Stimulated activated CD8-positive, alpha-beta memory T cell treated with anti-CD3 and anti-CD28 coated beads, Interleukin-15, amount 100 ng/mL, for 4 hours (primary cell): ENCODE results near the gene FRMD4A.

ENCODE experiments used
- DNase-seq, 2 donors: peaks; one replicate each; pipeline ENCODE4 v3.0.0-alpha.2; 2020; ENCODE audit warnings: low read depth in 2 of 2

FRMD4A gene

DNA sequence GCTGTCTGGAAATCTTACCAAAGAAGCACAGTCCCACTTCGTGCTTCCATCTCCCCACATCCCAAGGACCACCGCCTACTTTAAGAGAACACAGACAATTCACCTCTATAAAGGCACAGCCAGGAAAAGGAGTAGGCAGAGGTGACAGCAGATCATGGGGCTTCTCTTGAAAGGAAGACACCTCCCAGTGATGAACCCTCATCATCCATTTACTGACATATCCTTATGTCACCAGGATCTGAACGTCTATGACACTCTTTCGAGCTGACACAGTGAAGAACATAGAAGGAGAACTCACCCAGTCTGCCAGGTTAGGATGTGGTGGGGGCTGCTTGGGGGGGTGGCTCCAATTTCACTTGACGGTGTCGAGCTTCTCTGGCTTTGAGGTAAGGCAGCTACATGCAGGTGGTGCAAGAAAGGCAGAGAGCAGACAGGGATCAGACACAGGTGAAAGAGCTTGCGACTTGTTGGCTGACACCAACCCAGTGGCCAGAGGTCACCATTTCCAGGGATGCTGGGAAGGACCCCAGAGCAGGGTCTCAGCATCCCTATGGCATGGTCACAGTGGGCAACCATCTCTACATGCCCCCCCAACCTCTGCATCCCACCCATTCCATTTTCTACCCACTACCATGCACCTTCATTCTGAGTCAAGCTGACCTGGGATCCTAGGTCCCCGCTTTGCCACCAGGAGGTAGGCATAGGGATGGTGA, 676.5 kb downstream of the FRMD4A start:
- no peak for DNase-seq

DNA sequence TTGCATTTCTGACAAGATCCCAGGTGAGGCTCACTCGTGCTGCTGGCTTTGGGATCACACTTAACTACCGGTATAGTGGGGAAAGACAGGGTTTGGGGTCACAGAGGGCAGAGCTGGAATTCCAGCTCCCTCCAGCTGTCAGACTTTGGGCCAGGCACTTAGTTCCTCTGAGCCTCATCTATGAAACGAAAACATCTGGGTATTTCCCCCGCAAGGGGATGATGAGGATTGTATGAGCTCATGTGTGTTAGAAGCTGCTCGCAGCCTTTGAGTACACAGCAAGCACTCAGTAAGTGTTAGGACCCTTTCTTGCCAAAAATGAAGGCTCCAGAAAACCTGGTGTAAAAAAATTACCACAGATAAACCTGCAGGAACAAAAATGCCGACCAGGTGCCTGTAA, 677.9 kb downstream of the FRMD4A start:
- no peak for DNase-seq

DNA sequence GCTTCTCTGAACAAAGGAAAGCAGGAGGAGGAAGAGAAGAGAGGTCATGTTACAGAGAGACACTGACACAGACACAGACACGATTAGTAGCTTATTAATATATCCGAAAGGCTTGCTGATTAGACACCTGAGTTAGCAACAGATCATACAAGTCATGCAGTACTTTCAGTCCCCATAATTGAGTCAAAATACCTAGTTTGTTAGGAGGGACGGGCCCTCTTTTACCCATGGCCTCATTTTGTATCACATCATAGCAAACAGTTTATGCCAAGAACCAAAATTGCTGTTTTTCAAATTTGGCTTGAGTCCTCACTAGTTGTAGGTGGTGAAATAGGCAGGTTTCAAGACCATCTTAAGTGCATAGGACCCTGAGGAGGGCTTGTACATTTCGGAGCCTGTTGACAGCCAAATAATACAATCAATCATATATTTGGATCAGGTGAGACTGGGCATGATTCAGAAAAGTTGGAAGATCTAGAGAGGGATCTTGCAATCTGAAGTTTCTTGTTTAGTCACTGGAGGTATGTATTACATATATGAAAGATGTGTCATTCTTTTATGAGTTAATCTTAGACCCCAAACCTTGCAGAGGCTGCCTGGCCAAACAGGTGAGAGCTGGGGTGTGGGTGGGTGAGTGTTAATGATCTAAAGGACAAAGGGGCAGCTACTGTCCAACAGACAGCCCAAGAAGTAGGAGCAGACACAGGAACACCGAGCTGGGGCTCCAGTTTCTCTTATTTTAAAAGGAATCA, 678.6 kb downstream of the FRMD4A start:
- no peak for DNase-seq

DNA sequence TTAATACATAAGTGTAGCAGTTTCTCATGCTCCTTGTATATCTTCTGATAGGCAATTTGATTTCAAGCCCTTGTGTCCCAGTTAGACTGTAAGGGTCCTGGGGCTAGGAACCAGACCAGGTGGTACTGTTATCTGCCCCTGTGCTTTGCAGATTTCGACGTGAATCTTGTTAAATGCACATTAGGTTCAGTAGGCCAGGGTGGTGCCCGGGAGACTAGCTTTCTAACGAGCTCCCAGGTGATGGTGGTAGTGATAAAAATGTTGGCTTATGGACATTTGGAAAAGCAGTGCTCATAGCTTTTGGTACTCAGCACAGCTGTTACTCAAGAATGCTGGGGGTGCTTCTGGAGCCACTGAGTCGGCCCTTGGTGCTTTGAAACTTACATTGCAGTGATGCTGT, 679.8 kb downstream of the FRMD4A start:
- no peak for DNase-seq

DNA sequence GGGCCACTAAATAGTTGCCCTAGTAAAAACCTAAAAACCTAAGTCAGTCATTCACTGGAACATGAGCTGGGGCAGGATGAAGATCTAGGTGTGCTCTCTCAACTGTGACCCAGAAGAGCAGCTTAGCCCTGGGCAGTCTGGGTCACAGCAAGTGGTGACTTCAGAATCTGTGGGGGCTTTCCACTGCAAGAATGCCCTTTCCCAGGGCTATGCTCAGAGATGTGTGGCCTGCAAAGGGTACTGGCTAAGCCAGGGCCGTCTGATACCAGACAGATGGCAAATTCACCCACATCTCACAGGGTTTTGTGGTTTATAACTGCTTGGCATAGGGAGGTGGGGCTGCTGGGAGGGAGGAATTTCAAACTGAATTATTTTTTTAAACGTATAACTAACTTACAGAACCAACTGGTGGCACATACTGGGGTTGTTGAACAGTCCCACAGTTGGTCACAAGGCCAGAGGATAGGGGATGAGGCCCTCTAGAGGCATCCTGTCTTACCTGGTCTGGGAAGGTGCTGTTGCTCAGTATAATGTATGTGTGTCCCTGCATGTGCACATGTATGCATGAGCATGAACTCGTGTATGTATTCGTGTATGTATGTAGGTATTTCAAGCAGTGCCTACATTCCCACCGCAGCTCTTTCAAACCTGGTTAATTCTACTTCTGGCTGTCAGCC, 680.7 kb downstream of the FRMD4A start:
- no peak for DNase-seq

DNA sequence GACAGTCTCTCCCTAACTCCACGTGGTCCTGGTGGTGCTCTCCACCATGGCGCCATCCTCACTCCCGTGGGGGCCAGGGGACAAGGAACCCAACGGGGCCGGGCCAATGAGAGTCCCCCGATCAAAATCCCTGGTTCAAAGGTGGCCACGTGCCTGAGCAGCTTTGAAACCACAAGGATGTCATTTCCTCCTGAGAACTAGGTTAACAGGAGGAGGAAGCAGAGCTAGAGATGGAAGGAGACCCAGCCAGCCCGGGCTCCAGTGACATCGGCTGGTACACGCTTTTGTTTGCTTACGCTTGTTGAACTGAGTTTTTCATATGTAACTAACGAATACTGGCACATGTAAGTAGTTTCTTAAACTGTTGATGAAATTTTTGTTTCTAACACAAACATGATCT, 682.3 kb downstream of the FRMD4A start:
- DNase-seq = no peak

DNA sequence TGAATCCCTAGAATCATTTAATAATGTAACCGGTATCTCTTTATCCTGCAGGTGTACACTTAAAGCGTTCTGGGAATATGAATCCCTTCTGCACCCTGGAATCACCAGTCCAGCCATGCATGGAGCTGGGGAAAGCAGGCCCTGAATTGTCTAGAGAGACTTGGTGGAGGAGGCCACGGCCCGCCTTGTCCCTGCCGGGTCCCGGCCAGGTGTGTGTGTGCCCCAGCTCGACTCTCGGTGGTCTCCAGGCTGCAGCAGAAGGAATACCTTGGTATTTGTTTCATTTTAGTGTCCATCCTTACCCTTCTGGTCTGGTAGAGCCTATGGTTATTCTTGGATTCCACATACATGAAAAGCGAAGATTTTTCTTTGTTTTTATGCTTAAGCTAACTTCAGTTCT, 685.9 kb downstream of the FRMD4A start:
- no peak for DNase-seq

DNA sequence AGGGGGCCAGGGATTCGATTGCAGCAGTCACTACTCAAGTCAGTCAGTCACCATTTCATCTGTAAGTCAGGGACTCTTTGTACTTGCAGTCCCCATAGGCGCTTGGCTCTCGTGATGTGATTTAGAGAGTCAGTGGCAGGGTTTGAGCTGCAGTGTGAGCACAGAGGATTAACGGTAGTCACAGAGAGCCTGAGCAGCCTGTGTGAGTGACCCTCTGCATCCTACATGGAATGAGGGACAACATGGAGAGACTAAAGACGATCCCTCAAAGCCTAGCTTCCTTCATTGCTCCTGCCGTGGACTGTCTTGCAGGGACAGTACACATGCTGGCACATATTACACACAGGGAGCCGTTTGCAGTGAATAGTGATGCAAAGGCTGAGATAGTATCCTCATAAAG, 687.7 kb downstream of the FRMD4A start:
- no peak for DNase-seq

DNA sequence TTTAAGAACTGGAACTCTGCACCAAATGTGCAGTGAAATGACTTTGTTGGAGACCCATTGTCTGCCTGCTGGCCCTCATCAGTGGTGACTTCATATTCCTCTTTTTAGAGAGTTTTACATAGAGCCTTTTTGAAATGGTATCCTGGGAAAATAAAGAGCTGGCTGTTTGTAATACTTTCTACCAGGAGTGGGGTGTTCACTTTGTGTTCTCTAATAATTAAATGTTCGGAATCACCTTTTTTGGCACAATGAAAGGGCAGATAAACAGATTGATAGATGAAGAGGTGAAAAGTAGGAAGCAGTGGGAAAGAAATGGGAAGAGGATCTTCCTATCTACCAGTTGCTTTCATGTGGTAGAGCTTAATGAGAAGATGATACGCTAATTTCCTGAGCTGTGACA, 688.4 kb downstream of the FRMD4A start:
- DNase-seq = no peak

DNA sequence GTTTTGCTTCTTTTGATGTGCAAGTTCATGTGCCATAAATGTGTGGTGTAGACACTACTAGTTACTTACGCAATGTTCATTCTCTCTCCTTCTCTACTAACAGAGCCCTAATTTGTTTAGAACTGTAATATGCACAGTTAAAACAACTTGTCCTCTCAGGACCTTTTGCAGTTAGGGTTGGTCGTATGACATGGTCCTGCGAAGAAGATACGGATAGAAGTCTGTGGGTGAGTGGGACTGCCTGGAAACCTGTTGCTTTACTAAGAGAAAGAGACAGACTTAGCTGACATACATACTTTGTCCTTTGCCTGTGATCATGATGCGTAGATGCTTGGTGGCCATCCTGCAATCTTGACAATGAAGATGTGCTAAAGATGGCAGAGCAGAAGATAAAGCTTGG, 692.8 kb downstream of the FRMD4A start:
- DNase-seq = no peak

DNA sequence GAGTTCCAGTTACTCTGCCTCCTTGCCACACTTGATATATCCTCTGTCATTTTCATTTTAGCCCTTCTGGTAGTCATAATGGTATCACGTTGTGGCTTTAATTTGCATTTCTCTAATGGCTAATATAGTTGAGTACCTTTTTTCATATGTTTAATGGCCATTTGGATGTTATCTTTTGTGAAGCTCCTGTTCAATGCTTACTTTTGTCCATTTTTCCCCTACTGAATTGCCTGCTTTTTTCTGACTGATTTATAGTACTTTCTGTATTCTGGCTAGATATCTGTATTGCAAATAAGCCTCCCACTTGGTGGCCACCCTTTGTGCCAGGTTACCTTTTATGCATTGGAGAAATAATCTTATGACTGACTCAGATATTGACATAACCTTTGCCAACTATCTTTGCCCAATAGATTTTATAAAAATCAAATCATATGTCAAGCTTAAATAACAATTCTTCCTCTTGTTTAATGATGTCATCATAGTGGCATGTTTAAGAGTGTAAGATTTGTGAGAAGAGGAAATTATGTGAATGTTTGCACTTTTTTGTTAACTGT, 693.3 kb downstream of the FRMD4A start:
- DNase-seq = no peak

DNA sequence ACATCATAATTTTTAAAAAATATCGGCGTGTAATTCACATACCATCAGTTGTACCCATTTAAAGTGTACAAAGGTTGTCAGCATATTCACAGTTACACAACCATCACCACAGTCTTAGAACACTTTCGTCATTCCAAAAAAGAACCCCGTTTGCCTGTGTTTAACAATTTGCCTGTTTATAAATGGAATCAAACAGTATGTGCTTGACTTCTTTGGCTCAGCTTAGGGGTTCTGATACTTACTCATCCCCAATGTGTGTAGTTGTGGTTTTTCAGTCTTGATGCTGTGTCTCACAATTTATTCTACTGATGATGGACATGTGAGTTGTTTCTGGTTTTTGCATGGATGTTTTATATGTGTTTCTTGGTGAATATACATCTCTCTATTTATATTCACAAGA, 693.9 kb downstream of the FRMD4A start:
- no peak for DNase-seq

DNA sequence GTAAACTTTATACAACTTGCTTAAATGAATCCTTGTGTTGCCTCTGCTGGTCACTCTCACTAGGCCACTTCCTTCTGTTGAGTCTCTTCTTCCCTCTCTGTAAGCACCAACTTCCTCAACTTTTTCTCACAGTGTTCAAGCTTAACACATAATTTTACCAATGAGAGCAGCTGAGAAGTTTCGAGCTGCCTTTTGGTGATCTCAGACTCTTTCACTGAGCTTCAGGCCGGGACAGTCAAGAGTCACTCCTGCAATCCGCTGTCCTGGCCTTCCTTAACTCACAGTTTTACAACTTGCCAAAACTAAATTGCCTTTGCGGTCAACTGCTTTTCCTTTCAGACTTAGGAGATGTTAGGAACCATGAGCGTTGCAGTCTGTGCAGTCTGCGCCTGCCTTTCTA, 696.5 kb downstream of the FRMD4A start:
- no peak for DNase-seq

DNA sequence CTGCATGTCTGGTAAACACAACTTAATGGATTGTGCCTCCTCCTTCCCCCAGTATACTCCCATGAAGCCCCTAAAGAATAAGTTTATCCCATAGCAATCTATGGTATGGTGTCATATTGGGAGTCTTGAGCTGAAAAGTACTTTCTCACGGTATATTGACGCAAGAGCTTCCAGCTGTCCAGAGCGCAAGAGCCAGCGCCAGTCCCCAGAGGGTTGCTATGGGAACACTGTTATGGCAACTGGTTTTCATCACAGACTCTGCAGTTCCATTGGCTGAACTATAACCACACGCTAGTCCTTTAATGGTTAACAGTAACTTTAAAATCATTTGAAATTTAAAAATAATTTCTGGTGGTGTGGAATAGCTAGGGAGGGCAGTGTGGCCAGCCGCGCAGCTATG, 697.0 kb downstream of the FRMD4A start:
- no peak for DNase-seq

DNA sequence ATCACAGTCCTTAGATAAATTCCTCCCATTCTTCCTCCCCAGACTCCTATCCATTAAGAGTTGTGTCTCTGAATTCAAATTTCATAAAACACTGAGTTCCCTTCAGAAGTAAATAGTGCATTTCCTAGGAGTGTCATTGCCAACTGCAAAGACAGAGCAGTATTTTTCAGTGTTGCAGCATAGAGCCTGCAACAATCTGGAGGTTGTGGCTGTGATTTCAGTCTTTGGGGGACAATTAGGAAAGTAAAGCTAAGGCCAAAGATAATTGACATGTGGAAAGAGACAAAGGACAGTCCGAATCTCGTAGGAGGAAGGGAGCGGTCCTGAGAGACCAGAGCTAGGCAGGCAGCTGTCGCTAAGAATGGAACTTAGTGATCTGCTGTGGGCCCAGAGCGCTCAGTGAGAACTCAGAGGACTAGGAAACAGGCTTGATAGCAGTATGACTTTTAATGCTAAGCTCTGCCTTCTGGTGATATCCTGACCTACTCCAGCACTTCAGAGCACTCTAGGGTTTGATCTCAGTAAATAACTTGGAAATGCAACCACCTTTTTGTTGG, 697.8 kb downstream of the FRMD4A start:
- DNase-seq = no peak

DNA sequence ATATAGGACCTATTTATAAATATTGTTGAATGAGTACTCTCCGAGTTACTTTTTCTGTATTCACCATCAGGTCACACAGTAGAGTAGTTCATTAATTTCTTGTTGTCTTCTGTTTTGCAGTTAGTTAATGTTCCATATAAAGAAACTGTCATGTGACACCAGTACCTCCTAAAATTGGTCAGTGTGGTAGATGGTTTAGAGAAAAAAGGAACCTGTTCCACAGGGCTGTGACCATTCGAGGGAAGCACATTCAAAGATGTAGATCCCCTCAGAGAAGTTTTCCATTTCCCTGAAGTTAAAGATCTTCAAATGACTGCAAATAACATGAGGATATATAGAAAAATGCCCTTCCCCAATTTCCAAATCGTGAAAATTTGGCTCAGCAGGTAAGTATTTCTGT, 698.3 kb downstream of the FRMD4A start:
- no peak for DNase-seq

DNA sequence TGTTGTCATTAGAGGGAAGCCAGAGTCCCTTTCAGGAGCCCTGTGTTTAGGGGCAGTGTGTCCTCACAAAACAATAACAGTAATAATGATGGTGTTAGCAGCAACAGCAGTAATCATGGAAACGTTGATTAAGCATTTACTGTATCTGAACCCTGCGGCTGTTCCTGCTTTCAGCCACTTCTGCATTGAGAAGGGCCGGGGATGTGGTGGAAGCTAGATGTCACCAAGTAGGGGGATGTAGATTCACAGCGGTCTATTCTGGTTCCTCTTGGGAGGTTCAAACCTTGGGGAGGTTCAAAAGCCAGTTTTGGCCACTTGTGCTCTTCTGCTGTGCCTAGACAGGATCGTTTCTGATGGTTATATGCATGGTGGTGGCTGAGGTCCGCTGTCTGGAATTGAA, 699.1 kb downstream of the FRMD4A start:
- DNase-seq = no peak

DNA sequence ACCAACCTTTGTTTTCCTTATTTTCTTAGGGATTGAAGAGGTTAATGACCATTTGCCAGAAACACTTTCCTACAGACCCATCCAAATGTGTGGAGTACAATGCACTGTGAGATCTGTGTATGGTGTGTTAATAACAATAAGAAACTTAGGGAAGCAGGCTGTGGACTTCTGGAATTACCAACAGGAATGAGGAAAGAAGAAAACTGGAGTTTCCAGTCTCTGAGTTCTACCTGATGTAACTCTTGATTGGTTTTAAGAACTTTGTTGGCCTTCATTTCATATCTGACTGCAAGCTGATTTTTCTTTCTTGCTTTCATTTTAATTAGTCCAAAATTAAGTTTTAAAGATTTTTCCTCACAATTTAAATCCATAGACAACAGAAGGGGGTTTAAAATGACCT, 700.5 kb downstream of the FRMD4A start:
- DNase-seq = no peak

DNA sequence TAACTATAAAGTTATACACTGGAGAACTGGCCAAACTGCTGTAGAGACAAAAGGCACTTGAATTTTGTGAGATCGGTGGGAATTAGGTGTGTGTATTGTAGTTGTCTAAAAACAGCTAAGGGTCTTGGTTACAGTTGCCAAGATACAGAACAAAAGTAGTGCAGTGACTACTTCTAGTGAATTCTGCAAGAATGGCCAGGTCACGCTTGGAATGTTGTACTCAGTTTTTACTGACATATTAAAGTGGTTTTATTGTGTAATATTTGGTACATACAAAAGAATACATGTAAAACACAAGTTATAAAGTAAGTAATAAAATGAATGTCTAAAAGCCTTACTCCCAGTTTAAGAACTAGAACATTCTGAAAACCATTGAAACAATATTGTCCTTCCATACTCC, 701.6 kb downstream of the FRMD4A start:
- DNase-seq = no peak

DNA sequence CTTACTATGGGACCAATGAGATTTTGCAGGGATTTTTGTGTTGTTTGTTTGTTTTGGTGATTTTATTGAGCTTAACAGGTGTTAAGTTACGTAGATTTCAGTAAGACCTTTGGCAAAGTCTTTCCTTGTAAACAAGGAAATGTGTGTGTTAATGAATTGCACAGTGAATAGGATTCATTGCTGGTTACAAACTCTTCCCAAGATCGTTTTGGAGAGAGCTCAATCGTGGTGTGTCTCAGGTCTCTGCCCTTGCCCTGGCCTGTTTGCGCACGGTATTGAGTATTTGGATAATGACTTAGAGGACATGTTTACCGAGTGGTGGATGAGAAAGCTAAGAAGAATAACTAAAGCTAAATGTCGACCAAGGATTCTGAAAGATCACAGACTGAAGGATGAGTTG, 702.1 kb downstream of the FRMD4A start:
- DNase-seq = no peak

DNA sequence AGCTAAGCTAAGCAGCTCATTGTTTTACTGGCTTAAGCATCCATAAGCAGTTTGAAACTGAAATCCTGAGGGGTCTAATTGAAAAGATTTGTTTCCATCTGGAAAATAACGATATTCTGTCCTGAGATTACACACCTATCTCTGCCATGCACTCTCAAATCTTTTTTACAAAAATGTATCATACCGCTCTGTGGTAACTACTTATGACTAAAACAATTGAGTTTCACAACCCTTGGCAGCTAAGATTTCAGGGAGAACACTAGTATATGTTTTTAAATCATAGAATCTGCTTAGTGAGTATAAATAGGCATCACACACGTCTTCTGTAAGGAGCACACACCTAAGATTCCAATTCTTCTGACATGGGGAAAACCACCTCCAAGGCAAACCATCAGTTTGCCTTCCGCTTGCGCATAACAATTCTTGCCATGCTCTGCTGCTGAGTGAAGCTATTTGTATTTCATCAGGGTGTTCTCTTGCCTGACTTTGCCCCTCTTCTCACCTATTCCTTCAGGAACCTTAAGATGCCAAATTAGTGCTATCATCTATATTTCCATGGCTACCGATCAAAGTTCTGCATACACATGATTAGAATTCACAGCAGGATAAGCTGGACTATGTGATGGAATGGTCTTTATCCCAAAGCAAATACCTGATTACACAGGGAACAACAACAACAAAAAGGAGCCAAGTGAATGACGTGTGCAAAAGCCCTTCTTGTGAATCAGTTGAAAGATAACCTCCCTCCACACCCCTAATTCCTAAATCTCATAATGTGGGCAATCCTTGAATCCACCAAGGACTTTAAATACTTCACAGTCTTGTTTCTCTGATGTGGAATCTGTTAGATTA, 703.0 kb downstream of the FRMD4A start:
- DNase-seq = no peak

DNA sequence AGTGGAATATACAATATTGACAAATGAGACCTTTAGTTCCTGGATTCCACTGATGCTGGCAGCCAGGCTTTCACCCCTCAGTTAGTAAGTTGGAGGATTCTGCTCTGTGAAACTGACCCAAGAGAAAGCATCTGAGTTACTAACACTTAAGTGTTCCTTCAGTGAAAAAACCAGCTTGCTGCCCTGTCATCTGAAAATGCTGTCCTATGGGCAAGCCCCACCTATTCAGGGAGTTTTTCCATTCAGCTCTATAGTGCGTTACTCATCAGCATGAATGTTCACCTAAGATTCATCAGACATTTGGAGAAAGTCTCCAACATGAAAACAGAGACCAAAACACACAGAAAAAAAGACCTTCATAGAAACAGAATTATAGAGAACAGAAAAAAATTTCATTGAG, 706.1 kb downstream of the FRMD4A start:
- DNase-seq = no peak
